CD4-positive, alpha-beta T cell treated with Interleukin-10 for 1 hour (primary cell): ENCODE results near the gene CHADL.
A peak's percentile ranks its signal among the peaks of the same experiment; 100 is the strongest.
"Not testable (repeated sequence)": the region's sequence is repeated elsewhere in the genome, so short reads cannot be mapped to it uniquely, and the experiment has no call there.

Source experiments
- DNase-seq: peaks from one replicate; pipeline ENCODE4 v3.0.0-alpha.2; 2020

The CHADL gene, protein sequence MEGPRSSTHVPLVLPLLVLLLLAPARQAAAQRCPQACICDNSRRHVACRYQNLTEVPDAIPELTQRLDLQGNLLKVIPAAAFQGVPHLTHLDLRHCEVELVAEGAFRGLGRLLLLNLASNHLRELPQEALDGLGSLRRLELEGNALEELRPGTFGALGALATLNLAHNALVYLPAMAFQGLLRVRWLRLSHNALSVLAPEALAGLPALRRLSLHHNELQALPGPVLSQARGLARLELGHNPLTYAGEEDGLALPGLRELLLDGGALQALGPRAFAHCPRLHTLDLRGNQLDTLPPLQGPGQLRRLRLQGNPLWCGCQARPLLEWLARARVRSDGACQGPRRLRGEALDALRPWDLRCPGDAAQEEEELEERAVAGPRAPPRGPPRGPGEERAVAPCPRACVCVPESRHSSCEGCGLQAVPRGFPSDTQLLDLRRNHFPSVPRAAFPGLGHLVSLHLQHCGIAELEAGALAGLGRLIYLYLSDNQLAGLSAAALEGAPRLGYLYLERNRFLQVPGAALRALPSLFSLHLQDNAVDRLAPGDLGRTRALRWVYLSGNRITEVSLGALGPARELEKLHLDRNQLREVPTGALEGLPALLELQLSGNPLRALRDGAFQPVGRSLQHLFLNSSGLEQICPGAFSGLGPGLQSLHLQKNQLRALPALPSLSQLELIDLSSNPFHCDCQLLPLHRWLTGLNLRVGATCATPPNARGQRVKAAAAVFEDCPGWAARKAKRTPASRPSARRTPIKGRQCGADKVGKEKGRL

DNA sequence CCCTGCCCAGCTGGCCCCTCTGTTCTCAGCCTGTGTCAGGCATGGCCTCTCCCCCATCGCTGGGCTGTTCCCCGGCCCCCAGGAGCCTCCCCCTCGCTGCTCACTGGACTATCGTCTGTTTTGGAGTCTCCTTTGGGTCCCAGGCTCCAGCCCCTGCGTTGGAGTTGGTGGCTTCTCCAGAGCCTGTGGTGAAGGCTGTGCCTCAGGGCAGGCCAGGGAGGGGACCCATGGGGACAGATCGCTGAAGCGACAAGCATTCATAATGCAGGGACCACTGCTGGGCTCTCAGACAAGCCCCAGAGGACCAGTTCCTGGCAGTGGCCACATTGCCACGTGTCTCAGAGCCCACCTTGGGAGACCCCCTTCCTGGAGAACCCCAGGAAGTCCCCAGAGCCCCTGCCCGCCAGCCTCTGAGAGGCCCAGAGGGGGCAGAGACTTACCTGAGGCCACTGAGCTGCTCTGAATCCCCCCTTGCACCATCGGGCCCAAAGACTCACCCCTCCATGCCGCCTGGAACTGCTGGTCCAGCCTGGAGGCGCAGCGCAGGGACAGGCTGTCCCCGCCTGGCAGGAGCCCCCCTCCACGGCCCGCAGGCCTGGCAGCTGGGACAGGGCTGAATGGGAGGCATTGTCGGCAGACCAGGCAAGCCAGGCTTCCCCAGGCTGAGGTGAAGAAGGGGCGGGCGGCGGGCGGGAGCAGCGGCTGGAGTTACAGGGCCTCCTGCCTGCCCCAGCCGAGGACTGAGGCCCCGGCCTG, at the start of gene CHADL:
CHADL (minus strand) TSS at position 555 of the 756 bp plus-strand sequence; CDS start at position 505, 50 bp downstream.
- no peak for DNase-seq

DNA sequence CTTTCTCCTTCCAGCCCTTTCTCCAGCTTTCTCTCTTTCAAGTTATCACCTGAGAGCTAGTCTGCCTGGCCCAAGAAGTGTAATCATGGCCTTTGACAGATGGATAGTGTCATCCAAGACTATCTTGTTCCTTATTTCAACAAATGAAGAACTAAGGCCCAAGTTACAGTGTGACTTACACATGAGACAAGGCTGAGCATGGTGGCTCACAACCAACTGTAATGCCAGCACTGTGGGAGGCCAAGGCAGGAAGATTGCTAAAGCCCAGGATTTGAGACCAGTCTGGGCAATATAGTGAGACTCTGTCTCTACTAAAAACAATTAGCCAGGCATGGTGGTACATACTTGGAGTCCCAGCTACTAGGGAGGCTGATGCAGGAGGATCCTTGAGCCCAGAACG, 48.9 kb upstream of the CHADL start:
- no peak for DNase-seq

DNA sequence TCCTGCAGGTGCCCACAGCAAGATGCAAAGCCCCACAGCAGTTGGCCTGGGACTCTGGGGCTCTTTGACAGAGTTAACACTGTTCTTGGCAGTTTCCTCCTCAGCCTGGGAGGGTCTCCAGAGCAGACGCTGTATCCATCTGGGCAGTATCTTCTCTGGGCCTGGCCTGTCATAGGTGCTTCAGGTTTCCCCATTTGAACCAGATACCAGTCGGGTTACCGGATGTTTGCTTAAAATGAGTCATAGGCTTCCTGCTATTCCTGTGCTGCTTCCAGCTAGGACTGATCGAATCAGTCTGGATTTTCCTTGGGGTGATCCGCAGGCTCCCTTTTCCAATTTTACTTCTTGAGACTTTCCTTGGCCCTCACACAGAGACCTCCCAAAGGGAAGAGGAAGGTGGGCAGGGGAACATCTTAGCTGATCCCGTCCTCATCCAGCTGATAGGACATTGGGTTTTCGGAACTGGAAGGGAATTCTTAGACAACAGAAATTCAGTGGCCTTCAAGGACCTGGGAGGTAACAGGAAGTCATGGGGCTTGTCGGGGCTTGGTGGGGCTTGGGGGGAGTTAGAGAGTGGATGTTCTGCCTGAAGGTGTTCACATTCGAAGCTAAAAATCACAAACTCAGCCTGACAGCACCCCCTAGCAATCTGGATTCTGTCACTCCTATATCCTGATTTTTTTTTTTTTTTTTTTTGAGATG, 47.7 kb upstream of the CHADL start:
- DNase-seq = no peak

DNA sequence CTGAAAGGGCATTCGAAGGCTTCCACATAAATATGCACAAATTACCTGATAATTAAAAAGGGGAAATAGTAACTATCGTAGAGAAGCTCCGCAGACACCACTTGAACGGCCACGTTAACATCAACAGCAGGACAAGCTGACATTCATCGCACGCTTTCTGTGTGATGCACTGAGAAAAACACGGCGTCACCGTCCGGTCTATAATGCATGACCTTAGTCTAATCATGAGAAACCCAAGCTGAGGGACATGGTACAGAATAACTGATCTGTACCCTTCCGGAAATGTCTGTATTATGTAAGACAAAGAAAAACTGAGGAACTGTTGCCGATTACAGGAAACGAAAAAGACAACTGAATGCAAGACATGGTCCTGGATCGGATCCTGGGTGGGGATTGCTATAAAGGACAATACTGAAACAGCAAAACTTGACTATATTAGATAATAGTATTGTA, 45.9 kb upstream of the CHADL start:
- peak; percentile 70 for DNase-seq

DNA sequence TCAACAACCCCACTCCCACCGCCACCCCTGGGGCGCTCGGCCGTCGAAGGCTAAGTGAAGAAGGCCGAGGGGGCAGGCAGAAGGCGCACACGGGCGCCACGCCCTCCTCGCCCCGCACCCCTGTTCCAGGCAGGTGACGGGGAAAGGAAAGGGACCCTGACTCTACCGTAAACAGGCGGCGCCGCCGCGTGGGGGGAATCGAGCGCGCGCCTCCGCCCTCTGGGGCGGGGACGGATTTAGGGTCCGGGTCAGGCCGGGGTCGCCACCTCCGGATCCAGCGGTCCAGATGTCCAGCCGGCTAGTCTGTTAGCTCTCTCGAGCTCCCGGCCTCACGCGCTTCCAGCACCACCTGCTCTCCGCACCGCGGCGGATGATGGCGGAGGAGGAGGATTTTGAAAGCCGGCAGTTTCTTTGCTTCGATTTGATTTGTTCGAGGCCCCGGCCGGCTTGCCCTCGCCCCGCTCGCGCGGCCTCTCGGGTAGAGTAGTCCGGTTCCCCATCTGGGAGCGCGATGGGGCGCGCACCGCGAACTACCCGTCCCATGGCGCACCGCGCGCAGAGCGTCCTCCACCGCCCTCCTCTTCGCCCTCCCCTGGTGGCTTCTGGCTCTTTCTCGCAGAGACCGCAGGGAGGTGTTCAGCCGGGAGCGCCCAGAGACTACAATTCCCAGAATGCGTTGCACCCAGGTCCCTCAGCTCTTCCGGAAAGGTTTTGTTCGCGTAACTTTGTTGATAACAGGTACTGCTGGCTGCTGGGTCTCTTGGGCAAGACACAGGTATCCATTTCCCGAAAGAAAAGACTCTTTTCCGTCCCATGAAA, 45.3 kb upstream of the CHADL start, which contains the start of gene RANGAP1:
RANGAP1 (minus strand) TSS at position 368 of the 819 bp plus-strand sequence. CDS start 5,143 bp downstream, outside the sequence.
- peak; percentile 99 for DNase-seq

DNA sequence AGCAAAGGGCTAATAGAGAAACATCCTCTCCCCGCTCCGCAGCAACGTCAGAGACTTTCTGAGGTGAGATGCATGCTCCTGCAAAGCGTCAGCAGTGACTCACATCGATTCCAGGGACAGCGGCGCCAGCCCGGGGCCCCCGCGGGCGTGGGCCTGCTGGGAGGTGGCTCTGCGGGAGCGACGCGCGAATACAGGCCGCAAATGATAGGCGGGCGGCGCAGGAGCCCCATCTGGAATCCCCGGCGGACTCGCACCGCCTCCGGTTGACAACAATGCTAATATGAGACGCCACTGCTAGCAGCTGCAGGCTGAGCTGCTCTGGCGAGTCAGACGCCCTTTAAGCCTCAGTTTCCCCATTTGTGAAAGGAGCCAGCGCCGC, 44.7 kb upstream of the CHADL start:
- peak; percentile 83 for DNase-seq

DNA sequence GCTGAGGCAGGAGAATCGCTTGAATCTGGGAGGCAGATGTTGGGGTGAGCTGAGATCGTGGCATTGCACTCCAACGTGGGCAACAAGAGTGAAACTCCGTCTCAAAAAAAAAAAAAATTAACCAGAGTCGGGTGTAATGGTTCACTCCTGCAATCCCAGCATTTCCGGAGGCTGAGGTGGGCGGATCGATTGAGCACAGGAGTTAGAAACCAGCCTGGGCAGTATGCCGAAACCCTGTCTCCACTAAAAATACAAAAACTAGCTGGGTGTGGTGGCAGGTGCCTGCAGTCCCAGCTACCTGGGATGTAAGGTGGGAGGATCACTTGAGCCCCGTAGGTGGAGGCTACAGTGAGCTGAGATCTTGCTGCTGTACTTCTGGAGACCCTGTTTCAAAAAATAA, 43.7 kb upstream of the CHADL start:
- DNase-seq = no peak

DNA sequence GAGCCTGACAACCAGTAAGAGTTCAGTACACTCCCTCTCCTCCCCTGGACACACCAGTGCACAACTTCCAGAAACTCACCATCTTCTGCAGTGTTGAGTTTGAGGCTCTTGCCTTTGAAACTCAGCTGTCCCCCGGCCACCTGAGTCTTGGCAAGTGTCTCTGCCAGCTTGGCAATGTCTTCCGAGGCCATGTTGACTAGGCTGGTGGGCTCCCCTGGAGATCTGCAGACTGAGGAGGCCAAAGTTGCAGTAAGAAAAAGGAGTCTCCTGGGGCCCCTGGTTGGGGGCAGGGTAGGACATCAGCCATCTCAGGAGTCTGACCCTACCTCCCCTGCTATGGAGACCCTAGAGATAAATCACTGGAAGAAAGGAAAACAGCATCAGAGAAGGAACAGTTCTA, 40.1 kb upstream of the CHADL start:
- DNase-seq = no peak

DNA sequence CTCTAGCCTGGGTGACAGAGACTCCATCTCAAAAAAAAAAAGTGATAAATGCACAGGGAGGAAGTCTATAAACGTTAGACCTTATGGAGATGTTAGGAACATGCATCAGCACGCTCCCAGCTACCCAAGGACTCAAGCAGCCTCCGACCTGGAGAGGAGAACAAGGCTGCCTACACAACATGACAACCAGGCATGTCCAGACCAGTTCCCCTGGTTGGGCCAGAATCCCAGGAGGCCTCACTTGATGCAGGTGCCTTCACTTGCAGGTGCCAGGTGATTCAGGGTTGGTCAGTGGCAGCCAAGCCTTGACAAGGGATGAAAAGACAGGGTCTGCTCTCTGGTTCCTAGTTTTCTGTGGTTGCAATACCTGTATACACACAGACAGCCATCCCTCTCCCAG, 39.3 kb upstream of the CHADL start:
- no peak for DNase-seq

DNA sequence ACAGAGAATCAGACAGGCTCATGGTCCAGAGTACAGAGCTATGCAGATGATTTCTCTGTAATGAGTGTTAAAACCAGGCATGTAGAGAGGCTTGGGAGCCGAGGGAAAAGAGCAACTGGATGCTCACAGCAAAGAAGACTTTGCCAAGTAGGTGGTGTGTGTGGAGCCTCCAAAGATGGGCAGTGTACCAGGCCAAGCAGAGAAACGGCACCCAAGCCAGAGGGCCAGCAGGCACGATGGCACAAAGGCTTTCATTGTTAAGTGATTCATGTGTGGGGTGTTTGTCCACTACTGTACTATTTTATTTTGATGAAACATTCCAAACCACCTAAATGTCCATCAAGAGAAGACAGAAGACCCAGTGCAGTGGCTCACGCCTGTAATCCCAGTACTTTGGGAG, 34.1 kb upstream of the CHADL start:
- DNase-seq = no peak

DNA sequence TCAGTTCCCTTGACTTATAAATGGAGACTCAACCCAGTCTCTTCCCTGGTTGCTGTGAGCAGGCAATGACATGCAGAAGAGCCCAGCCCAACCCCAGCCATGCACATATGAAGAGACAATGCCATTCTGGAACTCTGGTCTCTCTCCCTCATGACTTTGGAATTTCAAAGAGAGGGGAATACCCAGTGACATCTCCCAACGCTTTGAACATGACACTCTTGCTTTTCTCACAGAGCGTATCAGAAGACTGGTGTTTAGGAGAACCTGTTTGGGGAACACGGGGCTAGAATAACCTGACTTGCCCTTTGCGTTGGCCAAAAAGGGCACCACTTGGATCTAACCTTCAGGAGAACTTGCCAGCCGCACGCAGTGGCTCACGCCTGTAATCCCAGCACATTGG, 32.4 kb upstream of the CHADL start:
- DNase-seq = no peak

DNA sequence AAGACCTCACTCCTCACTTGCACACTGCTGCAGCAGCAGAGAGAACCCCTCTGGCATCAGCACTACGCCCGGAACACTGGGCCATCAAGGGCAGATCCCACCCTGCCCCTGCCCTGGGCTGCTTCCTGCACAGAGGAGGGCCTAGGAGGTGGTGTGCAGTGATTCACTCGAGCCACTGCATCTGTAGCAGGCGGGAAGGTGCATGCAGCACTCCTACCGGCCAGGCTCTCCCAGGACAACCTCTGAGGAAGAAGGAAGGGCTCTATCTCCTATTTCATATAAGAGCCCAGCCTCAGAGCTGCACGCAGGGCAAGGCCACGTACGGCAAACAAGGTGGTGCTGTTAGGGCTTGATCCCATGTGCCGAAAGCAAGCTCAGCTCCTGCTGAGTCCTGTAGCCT, 31.1 kb upstream of the CHADL start:
- DNase-seq = no peak

DNA sequence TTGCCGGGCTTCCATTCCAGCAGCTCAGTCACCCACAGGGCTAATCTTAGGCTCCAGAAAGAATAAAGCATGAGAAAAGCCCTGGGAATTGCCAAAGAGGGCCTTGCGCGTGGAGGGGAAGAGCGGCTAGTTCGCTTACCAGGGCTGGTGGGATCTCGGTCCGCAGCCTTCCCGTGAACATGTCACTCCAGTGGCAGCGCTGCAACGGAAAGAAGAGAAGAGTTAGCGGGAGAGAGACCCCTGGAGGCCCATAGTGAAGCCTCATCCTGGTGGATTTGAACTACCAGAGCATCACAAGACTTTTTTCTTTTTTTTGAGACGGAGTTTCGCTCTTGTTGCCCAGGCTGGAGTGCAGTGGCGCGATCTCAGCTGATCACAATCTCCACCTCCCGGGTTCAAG, 27.2 kb upstream of the CHADL start:
- no peak for DNase-seq

DNA sequence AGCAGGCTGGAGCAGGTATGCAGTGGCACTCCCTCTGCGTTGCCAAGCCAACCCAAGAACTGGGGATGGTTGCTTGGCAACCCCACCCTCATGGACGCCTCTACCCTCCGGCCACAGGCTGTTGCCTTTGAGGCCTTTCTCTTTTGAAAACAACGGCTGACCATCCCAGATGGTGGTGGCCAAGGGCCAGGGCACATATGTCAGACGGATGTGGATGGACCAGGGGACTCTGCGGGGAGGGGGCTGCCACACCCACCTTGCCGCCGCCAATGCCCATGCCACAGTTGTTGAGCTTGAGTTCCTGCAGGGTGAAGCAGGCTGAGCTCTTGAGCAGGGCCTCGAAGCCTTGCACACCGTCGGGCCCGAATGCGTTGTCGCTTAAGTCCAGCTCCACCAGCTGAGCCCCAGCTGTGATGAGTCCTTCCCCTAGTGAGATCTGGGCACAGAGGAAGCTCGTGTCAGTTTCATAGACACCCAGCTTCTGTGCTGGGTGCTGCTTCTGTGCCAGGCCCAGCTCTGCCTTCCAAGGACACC, 23.7 kb upstream of the CHADL start:
- no peak for DNase-seq

DNA sequence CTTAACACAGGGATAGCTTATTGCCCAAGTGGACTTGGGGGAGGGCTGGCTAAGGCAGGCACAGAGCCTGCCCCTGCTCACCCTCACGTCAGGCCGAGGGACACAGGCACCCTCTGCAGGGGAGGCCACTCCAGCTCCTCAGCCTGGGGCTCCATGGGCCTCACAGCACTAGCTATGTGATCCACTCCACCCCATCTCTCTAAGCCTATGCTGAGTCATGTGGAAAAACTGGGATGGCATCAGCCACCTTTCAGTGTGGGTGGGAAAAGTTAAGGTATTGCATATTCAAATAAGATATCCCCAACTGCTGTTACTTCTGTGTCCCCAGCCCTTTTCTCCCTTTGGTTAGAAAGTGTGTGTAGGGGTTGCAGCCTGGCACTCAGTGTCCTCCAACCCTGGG, 23.0 kb upstream of the CHADL start:
- DNase-seq = no peak

DNA sequence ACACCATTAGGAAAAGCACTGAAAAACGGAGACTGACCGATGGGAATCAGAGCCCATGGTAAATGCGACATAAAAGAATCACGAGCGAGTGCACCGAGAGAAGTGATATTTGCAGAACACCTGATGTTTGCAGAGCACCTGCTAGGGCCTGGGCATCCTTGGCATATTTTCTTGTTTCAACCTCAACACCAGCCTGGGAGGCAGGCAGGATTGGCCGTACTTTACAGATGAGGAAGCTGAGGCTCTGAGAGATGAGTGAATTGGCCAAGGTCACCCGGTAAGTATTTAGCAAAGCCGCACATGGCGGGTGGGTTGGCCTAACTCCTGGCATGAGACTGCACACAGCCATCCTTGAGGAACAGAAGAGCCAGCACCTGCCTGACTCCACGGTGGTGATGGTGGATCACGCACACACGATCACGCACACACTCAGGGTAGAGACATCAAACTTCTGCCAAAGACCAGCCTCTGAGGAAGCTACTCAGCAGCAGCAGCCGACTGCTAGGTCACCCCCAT, 21.6 kb upstream of the CHADL start:
- no peak for DNase-seq

DNA sequence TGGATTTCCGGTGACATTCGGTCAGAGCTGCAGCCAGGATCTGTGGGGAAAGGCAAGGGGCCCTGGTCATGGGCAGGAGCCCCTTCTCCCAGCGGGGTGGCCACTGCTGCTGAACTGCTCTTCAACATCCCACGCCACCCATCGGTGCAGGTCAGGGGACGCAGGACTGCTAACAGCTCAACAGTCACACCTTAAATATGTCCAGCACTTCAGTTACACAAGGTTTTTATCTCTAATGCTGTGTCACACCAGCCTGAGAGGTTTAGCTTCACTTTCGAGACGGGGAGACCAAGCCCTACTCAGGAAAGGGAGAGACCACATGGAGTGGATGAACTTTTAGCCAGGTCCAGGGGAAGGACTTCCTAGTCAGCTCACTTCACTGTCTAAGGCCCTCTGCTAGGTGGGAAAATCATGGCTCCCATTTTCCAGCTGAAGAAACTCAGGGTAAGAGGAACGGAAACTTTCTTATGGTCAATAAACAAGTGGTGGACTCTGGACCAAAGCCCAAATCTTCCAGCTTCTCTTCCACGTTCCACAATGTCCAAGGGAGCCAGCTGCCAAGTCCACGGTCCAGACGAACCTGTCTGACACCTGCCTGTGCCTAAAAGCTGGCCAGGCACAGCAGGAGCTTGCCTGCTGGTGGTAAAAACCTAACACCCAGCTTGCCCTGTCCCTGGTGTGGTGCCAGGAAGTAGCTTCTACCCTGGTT, 21.0 kb upstream of the CHADL start:
- DNase-seq = no peak

DNA sequence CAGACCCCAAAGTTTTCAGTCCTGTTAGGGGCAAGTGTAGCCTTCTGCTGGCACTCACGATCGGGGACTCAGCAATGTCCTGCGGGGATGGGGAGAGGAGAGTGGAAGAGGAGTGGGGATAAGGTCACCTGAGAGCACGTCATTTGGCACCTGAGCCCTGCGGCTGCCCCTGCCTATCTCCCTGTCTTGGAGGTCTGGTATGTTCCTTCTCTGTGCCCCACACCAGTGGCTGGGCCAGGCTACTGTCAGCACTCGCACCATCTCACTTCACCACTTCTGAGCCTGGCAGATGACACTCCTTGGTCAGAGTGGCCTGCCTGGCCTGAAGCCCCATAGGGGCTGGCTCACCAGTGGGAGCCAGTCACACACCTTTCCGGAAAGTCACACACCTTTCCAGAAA, 20.1 kb upstream of the CHADL start:
- no peak for DNase-seq

DNA sequence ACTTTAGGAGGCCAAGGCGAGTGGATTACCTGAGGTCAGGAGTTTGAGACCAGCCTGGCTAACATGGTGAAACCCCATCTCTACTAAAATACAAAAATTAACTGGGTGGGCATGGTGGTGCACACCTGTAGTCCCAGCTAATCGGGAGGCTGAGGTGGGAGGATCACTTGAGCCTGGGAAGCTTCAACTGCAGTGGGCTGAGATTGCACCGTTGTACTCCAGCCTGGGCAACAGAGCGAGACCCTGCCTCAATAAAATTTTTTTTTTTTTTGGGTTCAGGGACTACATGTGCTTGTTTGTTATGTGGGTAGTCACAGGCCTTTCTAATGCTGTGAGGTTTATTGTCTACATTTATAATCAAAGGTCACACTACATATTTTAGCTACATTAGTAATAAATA, 19.0 kb upstream of the CHADL start:
- not testable (repeated sequence) for DNase-seq

DNA sequence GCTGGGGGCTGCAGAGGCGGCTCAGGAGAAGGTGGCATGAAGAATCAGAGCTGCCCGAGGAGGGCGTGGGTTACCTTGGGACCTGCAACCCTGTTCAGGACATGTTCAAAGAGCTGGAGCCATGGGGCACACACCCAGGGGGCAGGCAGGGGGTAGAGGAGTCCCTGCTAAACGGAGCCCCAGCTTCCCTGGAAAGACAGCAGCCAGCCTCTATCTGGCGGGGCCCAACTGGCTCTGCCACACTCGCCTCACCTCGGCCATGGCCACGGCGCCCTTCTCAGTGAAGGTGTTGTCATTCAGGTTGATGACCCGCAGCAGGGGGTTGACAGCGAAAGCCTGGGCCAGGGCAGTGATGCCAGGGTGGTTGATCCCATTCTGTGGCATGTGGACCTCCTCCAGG, 17.0 kb upstream of the CHADL start:
- DNase-seq = no peak
